NCI-H526 treated with DMSO at 0.1 percent for 48 hours (cell line): ENCODE measurements around the gene EID1.
A peak's percentile ranks its signal among the peaks of the same experiment; 100 is the strongest.
"Not testable (repeated sequence)": the region's sequence is repeated elsewhere in the genome, so short reads cannot be mapped to it uniquely, and the experiment has no call there.

Experiments used
- DNase-seq: peaks from one replicate; lab custom pipeline; 2025; lab: John Stamatoyannopoulos, UW

The EID1 gene

GRCh38 chr15:48877630-48878595 is at the start of gene EID1:
Gene EID1, plus strand, starts transcription at chr15:48878134. Its CDS starts 43 bp downstream, at chr15:48878177.
- DNase-seq = peak; percentile 87

GRCh38 chr15:48828471-48828870 is 49.5 kb upstream of the EID1 start:
- DNase-seq = no peak

GRCh38 chr15:48828906-48829305 is 49.0 kb upstream of the EID1 start:
- no peak for DNase-seq

- DNase-seq = no peak
Observed at GRCh38 chr15:48832648-48833047, 45.3 kb upstream of the EID1 start.

- DNase-seq = no peak
Observed at GRCh38 chr15:48833526-48834239, 44.3 kb upstream of the EID1 start.

GRCh38 chr15:48834756-48835155 is 43.2 kb upstream of the EID1 start:
- no peak for DNase-seq

- no peak for DNase-seq
Observed at GRCh38 chr15:48842501-48842900, 35.4 kb upstream of the EID1 start.

- DNase-seq = no peak
Observed at GRCh38 chr15:48845123-48845522, 32.8 kb upstream of the EID1 start.

GRCh38 chr15:48850648-48851047 is 27.3 kb upstream of the EID1 start:
- no peak for DNase-seq

GRCh38 chr15:48851956-48852355 is 26.0 kb upstream of the EID1 start:
- DNase-seq = no peak

GRCh38 chr15:48854434-48854833 is 23.5 kb upstream of the EID1 start:
- DNase-seq = not testable (repeated sequence)

GRCh38 chr15:48855501-48856440 is 22.2 kb upstream of the EID1 start:
- DNase-seq = peak; percentile 32

GRCh38 chr15:48856942-48857341 is 21.0 kb upstream of the EID1 start:
- DNase-seq = no peak

GRCh38 chr15:48858401-48858800 is 19.5 kb upstream of the EID1 start:
- peak; percentile 15 for DNase-seq

- DNase-seq = no peak
Observed at GRCh38 chr15:48859426-48859825, 18.5 kb upstream of the EID1 start.

- peak; percentile 50 for DNase-seq
Observed at GRCh38 chr15:48861813-48862431, 16.0 kb upstream of the EID1 start.

GRCh38 chr15:48862705-48863104 is 15.2 kb upstream of the EID1 start:
- DNase-seq = no peak

GRCh38 chr15:48865370-48866079 is 12.4 kb upstream of the EID1 start:
- no peak for DNase-seq

- DNase-seq = no peak
Observed at GRCh38 chr15:48866141-48866563, 11.8 kb upstream of the EID1 start.

- DNase-seq = no peak
Observed at GRCh38 chr15:48868023-48868422, 9.9 kb upstream of the EID1 start.

GRCh38 chr15:48868536-48868935 is 9.4 kb upstream of the EID1 start:
- no peak for DNase-seq
